WTC11 (cell line): Measurements from ENCODE around the gene KANK3. TPM values are rescaled to one million over a fixed set of nuclear protein-coding genes. Genes with fewer than 3 reads are reported as not detected.
"Not testable (repeated sequence)": the region's sequence is repeated elsewhere in the genome, so short reads cannot be mapped to it uniquely, and the experiment has no call there.

ENCODE experiments used
- ATAC-seq: fragments of 200-7000 bp; cut with Tn5 transposase; 2 replicates; pipeline ENCODE4 v1.10.0; 2021; ENCODE audit warnings: mild to moderate bottlenecking, moderate library complexity
- CTCF ChIA-PET: fragments of 300-600 bp; sonication (Branson Sonifier 250); formaldehyde crosslinking; loops from one replicate; lab custom pipeline; 2021; ENCODE audit warnings: antibody characterized with exemption; lab: Charles Lee
- POLR2A ChIA-PET: fragments of 350-600 bp; sonication (Branson Sonifier 250); formaldehyde crosslinking; loops from one replicate; lab custom pipeline; 2021; ENCODE audit warnings: antibody characterized with exemption; lab: Charles Lee
- DNase-seq: peaks from one replicate; pipeline ENCODE4 v3.0.0; 2021; ENCODE audit warnings: low spot score
- H3K27ac Mint-ChIP-seq: 2 replicates; pipeline ENCODE4 v1.8.0; 2021; ENCODE audit warnings: mixed read lengths
- H3K27me3 Mint-ChIP-seq: 2 replicates; pipeline ENCODE4 v1.8.0; 2021; ENCODE audit warnings: low read depth, mild to moderate bottlenecking, moderate library complexity, mixed read lengths
- H3K36me3 Mint-ChIP-seq: 2 replicates; pipeline ENCODE4 v1.8.0; 2021; ENCODE audit warnings: mixed read lengths
- H3K4me1 Mint-ChIP-seq: 2 replicates; pipeline ENCODE4 v1.8.0; 2022; ENCODE audit warnings: mixed read lengths
- H3K4me3 Mint-ChIP-seq: 2 replicates; pipeline ENCODE4 v1.8.0; 2021; ENCODE audit warnings: mild to moderate bottlenecking, moderate library complexity, mixed read lengths
- H3K9me3 Mint-ChIP-seq: 2 replicates; pipeline ENCODE4 v1.8.0; 2021; ENCODE audit warnings: mixed read lengths
- HMGA2 ChIP-seq: fragments of 250-450 bp; sonication (Bioruptor Pico); IDR thresholded peaks from 2 replicates; pipeline ENCODE4 v1.4.0; 2021; ENCODE audit warnings: mild to moderate bottlenecking, moderate library complexity
- JUN ChIP-seq: sonication (generic); formaldehyde crosslinking; IDR thresholded peaks from 2 replicates; pipeline ENCODE4 v1.8.0; 2023; ENCODE audit warnings: mild to moderate bottlenecking, missing genetic modification reagents
- MXD4 ChIP-seq: fragments of 250-450 bp; sonication (Bioruptor Pico); IDR thresholded peaks from 2 replicates; pipeline ENCODE4 v1.8.0; 2021; ENCODE audit warnings: mild to moderate bottlenecking, moderate library complexity, borderline replicate concordance
- SMAD4 ChIP-seq: sonication (generic); formaldehyde crosslinking; IDR thresholded peaks from 2 replicates; pipeline ENCODE4 v1.8.0; 2022; ENCODE audit warnings: mild to moderate bottlenecking, missing genetic modification reagents
- TCF7 ChIP-seq: sonication (generic); formaldehyde crosslinking; IDR thresholded peaks from 2 replicates; pipeline ENCODE4 v1.8.0; 2022; ENCODE audit warnings: mild to moderate bottlenecking, low read depth, missing genetic modification reagents, moderate library complexity
- ZNF396 ChIP-seq: fragments of 250-450 bp; sonication (Bioruptor Pico); IDR thresholded peaks from 2 replicates; pipeline ENCODE4 v1.8.0; 2021; ENCODE audit warnings: mild to moderate bottlenecking, moderate library complexity, borderline replicate concordance
- total RNA-seq: library from RNA; stranded (reverse); gene quantifications from 3 replicates; pipeline ENCODE4 v1.2.3, GENCODE V29; 2021
- TF ChIP-seq, protein P1 (sequence below): fragments of 250-450 bp; sonication (Bioruptor Pico); IDR thresholded peaks from 2 replicates; pipeline ENCODE4 v2.1.2; 2022; ENCODE audit warnings: mild to moderate bottlenecking, moderate library complexity
- TF ChIP-seq, protein P2 (sequence below): sonication (generic); formaldehyde crosslinking; IDR thresholded peaks from 2 replicates; pipeline ENCODE4 v1.8.1; 2022; ENCODE audit warnings: missing genetic modification reagents, borderline replicate concordance
- TF ChIP-seq, protein P3 (sequence below): sonication (generic); formaldehyde crosslinking; conservative IDR thresholded peaks from 2 replicates; pipeline ENCODE4 v1.8.1; 2022; ENCODE audit warnings: mild to moderate bottlenecking, missing genetic modification reagents
- TF ChIP-seq, protein P4 (sequence below): sonication (generic); formaldehyde crosslinking; IDR thresholded peaks from 2 replicates; pipeline ENCODE4 v1.8.0; 2023; ENCODE audit warnings: mild to moderate bottlenecking, missing genetic modification reagents

The KANK3 gene
- total RNA-seq, 1 experiment from 2014 or later = 8.0 TPM

DNA sequence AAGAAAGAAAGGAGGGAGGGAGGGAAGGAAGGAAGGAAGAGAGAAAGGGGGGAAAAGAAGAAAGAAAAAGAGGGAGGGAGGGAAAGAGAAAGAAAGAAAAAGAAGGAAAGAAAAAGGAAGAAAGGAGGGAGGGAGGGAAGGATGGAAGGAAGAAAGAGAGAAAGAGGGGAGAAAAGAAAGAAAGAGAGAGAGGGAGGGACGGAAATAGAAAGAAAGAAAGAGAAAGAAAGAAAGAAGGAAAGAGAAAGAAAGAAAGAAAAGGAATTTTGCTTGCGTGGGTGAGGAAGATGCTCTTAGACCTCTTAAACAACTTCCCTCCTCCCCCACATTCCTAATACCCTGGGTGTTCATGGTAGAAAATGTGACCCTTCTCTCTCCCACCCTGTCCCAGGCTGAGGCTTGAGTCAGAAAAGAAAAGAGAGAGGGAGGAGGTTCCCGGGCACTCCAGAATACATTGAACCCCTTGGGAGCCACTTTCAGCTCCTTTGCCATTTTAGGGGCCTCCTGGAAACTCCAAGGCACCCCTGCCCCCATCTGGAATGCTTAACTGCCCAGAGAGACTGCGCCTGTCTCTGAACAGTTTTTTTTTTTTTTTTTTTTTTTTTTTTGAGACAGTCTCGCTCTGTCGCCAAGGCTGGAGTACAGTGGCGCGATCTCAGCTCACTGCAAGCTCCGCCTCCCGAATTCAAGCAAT, 9.2 kb upstream of the KANK3 start:
- TF ChIP-seq, protein P1, sequence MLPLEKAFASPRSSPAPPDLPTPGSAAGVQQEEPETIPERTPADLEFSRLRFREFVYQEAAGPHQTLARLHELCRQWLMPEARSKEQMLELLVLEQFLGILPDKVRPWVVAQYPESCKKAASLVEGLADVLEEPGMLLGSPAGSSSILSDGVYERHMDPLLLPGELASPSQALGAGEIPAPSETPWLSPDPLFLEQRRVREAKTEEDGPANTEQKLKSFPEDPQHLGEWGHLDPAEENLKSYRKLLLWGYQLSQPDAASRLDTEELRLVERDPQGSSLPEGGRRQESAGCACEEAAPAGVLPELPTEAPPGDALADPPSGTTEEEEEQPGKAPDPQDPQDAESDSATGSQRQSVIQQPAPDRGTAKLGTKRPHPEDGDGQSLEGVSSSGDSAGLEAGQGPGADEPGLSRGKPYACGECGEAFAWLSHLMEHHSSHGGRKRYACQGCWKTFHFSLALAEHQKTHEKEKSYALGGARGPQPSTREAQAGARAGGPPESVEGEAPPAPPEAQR (CRISPR knock-in tag) = no peak
- TF ChIP-seq, protein P2, sequence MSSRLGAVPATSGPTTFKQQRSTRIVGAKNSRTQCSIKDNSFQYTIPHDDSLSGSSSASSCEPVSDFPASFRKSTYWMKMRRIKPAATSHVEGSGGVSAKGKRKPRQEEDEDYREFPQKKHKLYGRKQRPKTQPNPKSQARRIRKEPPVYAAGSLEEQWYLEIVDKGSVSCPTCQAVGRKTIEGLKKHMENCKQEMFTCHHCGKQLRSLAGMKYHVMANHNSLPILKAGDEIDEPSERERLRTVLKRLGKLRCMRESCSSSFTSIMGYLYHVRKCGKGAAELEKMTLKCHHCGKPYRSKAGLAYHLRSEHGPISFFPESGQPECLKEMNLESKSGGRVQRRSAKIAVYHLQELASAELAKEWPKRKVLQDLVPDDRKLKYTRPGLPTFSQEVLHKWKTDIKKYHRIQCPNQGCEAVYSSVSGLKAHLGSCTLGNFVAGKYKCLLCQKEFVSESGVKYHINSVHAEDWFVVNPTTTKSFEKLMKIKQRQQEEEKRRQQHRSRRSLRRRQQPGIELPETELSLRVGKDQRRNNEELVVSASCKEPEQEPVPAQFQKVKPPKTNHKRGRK (CRISPR knock-in tag) = peak; percentile 99
- Mint-ChIP-seq H3K27ac (no peak overlapping the region), H3K27me3 (peaks cover 18% of the 10 kb centered on the region), H3K36me3 (no peaks in the 10 kb centered on the region), H3K4me3 (peak overlapping the region; percentile 43), H3K9me3 (peaks cover 7% of the 10 kb centered on the region), H3K4me1 (peaks cover 18% of the 10 kb centered on the region)
- CTCF ChIA-PET = interaction anchor here (0.6 to 4.1 kb wide), 25 partner anchors 10 to 289 kb away, joined by 3 to 47 read pairs (median 7); partner anchors contain the start of genes ANGPTL4, KANK3, MARCHF2 and RAB11B
- POLR2A ChIA-PET = interaction anchor here (0.7 kb wide), 1 partner anchor 307 kb away, joined by 8 read pairs; no protein-coding TSS in a partner anchor
- no peak for DNase-seq
- peak; percentile 38 for ATAC-seq

DNA sequence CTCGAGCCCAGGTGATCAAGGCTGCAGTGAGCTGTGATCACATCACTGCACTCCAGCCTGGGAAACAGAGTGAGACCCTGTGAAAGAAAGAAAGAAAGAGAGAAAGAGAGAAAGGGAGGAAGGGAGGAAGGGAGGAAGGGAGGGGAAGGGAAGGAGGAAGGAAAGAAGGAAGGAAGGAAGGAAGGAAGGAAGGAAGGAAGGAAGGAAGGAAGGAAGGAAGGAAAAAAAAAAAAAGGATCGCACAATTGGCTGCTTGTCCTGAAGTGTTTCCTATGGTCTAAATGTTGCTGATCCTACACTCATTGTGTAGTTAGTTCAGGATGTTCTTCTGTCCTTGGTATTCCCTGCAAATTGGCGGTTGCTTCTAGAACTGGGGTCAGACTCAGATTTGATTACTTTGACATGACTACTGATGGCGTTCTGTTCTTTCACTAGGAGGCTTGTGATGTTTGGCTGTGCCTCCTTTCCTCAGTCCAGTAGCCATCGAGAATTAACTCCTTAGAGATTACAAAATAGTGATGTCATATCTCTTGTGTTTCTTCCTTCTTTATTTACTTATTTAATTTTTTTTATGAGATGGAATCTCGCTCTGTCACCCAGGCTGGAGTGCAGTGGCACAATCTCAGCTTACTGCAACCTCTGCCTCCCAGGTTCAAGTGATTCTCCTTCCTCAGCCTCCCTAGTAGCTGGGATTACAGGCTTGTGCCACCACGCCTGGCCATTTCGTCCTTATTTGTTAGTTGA, 6.7 kb upstream of the KANK3 start:
- H3K4me1 Mint-ChIP-seq = peaks cover 21% of the 10 kb centered on the region
- CTCF ChIA-PET, H3K36me3 Mint-ChIP-seq, DNase-seq, ATAC-seq, H3K9me3 Mint-ChIP-seq, POLR2A ChIA-PET, H3K4me3 Mint-ChIP-seq: not testable (repeated sequence)
- peaks cover 19% of the 10 kb centered on the region for H3K27me3 Mint-ChIP-seq
- TF ChIP-seq, protein P2 (CRISPR knock-in tag) = 0 out of 2 replicates have a peak, but pooled peaks have one; percentile 22
- H3K27ac Mint-ChIP-seq = 0 out of 2 replicates have a peak overlapping the region, but pooled peaks have one; percentile 5

DNA sequence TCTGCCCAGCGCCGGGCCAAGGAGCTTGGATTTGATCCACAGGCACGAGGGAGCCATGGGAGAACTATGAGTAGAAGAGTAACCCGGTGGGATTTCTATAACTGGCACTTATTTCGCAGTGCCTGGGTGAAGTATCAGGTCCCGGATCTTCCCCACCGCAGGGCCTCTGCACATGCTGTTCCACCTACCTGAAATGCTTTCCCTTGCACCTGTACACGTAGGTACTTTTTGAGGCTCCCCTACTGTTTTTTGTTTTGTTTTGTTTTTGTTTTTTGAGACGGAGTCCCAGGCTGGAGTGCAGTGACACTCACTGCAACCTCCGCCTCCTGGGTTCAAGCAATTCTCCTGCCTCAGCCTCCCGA, 402 bp upstream of the KANK3 start:
- DNase-seq = no peak
- POLR2A ChIA-PET = no interaction called here
- H3K4me1 Mint-ChIP-seq = peaks cover 18% of the 10 kb centered on the region
- no peaks in the 10 kb centered on the region for H3K36me3 Mint-ChIP-seq
- H3K9me3 Mint-ChIP-seq = no peaks in the 10 kb centered on the region
- H3K4me3 Mint-ChIP-seq = peak overlapping the region; percentile 64
- no peak overlapping the region; the same call in 1 of the 2 replicates for H3K27ac Mint-ChIP-seq
- ATAC-seq = no peak
- peaks cover 34% of the 10 kb centered on the region for H3K27me3 Mint-ChIP-seq
- CTCF ChIA-PET = interaction anchor here (0.6 to 4.8 kb wide), 9 partner anchors 10 to 299 kb away, joined by 3 to 39 read pairs (median 4); partner anchors contain the start of genes MARCHF2 and PRAM1
- TF ChIP-seq MXD4 (CRISPR knock-in tag) (no peak), HMGA2 (no peak), SMAD4 (no peak), JUN (no peak), TCF7 (CRISPR knock-in tag) (no peak), ZNF396 (CRISPR knock-in tag) (no peak)
- TF ChIP-seq, protein P3, sequence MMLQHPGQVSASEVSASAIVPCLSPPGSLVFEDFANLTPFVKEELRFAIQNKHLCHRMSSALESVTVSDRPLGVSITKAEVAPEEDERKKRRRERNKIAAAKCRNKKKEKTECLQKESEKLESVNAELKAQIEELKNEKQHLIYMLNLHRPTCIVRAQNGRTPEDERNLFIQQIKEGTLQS (CRISPR knock-in tag) = no peak
- TF ChIP-seq, protein P4, sequence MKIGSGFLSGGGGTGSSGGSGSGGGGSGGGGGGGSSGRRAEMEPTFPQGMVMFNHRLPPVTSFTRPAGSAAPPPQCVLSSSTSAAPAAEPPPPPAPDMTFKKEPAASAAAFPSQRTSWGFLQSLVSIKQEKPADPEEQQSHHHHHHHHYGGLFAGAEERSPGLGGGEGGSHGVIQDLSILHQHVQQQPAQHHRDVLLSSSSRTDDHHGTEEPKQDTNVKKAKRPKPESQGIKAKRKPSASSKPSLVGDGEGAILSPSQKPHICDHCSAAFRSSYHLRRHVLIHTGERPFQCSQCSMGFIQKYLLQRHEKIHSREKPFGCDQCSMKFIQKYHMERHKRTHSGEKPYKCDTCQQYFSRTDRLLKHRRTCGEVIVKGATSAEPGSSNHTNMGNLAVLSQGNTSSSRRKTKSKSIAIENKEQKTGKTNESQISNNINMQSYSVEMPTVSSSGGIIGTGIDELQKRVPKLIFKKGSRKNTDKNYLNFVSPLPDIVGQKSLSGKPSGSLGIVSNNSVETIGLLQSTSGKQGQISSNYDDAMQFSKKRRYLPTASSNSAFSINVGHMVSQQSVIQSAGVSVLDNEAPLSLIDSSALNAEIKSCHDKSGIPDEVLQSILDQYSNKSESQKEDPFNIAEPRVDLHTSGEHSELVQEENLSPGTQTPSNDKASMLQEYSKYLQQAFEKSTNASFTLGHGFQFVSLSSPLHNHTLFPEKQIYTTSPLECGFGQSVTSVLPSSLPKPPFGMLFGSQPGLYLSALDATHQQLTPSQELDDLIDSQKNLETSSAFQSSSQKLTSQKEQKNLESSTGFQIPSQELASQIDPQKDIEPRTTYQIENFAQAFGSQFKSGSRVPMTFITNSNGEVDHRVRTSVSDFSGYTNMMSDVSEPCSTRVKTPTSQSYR (CRISPR knock-in tag) = no peak
